Karpas-422 (cell line): ENCODE measurements around the gene KL. TPM values are rescaled to one million over a fixed set of nuclear protein-coding genes. Genes with fewer than 3 reads are reported as not detected.

ENCODE experiments used
- DNase-seq: peaks from one replicate; pipeline ENCODE4 v3.0.0-alpha.2; 2015
- H2AFZ ChIP-seq: fragments of 200-600 bp; sonication (generic); 2 replicates; pipeline ENCODE4 v1.6.1; 2014; ENCODE audit warnings: antibody characterized with exemption, low read length, mixed read lengths
- H3K27ac ChIP-seq: fragments of 200-600 bp; sonication (generic); 2 replicates; pipeline ENCODE4 v1.5.1; 2014; ENCODE audit warnings: mild to moderate bottlenecking, low read length, moderate library complexity
- H3K27me3 ChIP-seq: fragments of 200-600 bp; sonication (generic); 2 replicates; pipeline ENCODE4 v1.6.1; 2014; ENCODE audit warnings: low read length, mixed read lengths
- H3K36me3 ChIP-seq: fragments of 200-600 bp; sonication (generic); 2 replicates; pipeline ENCODE4 v1.6.1; 2014; ENCODE audit warnings: low read length, mixed read lengths; ENCODE audit not compliant: insufficient read depth
- H3K4me1 ChIP-seq: fragments of 200-600 bp; sonication (generic); 2 replicates; pipeline ENCODE4 v1.6.1; 2014; ENCODE audit warnings: mild to moderate bottlenecking, low read length, mixed read lengths
- H3K4me2 ChIP-seq: fragments of 200-600 bp; sonication (generic); 2 replicates; pipeline ENCODE4 v1.6.1; 2014; ENCODE audit warnings: low read length, low read depth, mild to moderate bottlenecking; ENCODE audit not compliant: poor library complexity, severe bottlenecking
- H3K4me3 ChIP-seq: fragments of 200-600 bp; sonication (generic); 2 replicates; pipeline ENCODE4 v1.5.1; 2014; ENCODE audit warnings: mild to moderate bottlenecking, antibody characterized with exemption, low read length, mixed read lengths
- H3K79me2 ChIP-seq: fragments of 200-600 bp; sonication (generic); 2 replicates; pipeline ENCODE4 v1.6.1; 2014; ENCODE audit warnings: mild to moderate bottlenecking, low read length, mixed read lengths
- H3K9ac ChIP-seq: fragments of 200-600 bp; sonication (generic); 2 replicates; pipeline ENCODE4 v1.6.0; 2014; ENCODE audit warnings: low read length
- H3K9me2 ChIP-seq: fragments of 200-600 bp; sonication (generic), shearing (Covaris generic); replicated peaks from 2 replicates; pipeline ENCODE4 v1.6.0; 2014; ENCODE audit warnings: mild to moderate bottlenecking, low read length, moderate library complexity; ENCODE audit not compliant: insufficient read depth
- H3K9me3 ChIP-seq: fragments of 300-700, 200-600 bp; sonication (generic); 2 replicates; pipeline ENCODE4 v1.6.1; 2014; ENCODE audit warnings: low read length, mixed read lengths
- H4K20me1 ChIP-seq: fragments of 200-600 bp; sonication (generic); 2 replicates; pipeline ENCODE4 v1.6.1; 2014; ENCODE audit warnings: mild to moderate bottlenecking, antibody characterized with exemption, low read length, low read depth; ENCODE audit not compliant: insufficient read depth
- total RNA-seq: library from RNA; depleted of rRNA; stranded (reverse); fragments of >200 nt; shearing (Covaris generic); gene quantifications from 2 replicates; pipeline ENCODE4 v1.2.3, GENCODE V29; 2014; ENCODE audit warnings: low replicate concordance

The KL gene
- total RNA-seq, 1 experiment from 2014 or later = not detected

- Histone ChIP-seq H3K4me2 (no peak overlapping the region), H3K9ac (no peak overlapping the region), H3K9me2 (no peaks in the 10 kb centered on the region), H3K36me3 (no peaks in the 10 kb centered on the region), H3K4me3 (no peak overlapping the region), H3K27ac (no peak overlapping the region), H3K9me3 (no peaks in the 10 kb centered on the region), H4K20me1 (no peaks in the 10 kb centered on the region), H3K4me1 (no peaks in the 10 kb centered on the region), H2AFZ (no peak overlapping the region), H3K79me2 (no peaks in the 10 kb centered on the region), H3K27me3 (no peaks in the 10 kb centered on the region)
- DNase-seq = no peak
These were observed 57.1 kb downstream of the KL start for GRCh38 chr13:33073338-33073737.

- no peaks in the 10 kb centered on the region for H3K9me2 ChIP-seq
- no peaks in the 10 kb centered on the region for H3K4me1 ChIP-seq
- no peak overlapping the region for H3K4me3 ChIP-seq
- no peaks in the 10 kb centered on the region for H4K20me1 ChIP-seq
- no peak overlapping the region for H3K4me2 ChIP-seq
- no peaks in the 10 kb centered on the region for H3K36me3 ChIP-seq
- H2AFZ ChIP-seq = no peak overlapping the region
- no peaks in the 10 kb centered on the region for H3K9me3 ChIP-seq
- H3K9ac ChIP-seq = no peak overlapping the region
- no peak for DNase-seq
- no peaks in the 10 kb centered on the region for H3K79me2 ChIP-seq
- no peaks in the 10 kb centered on the region for H3K27me3 ChIP-seq
- H3K27ac ChIP-seq = no peak overlapping the region
These were observed 60.1 kb downstream of the KL start for GRCh38 chr13:33076001-33076992.

- Histone ChIP-seq H3K4me1 (no peaks in the 10 kb centered on the region), H2AFZ (no peak overlapping the region), H3K36me3 (no peaks in the 10 kb centered on the region), H3K9me3 (no peaks in the 10 kb centered on the region), H3K27ac (no peak overlapping the region), H3K27me3 (no peaks in the 10 kb centered on the region), H4K20me1 (no peaks in the 10 kb centered on the region), H3K9me2 (no peaks in the 10 kb centered on the region), H3K9ac (no peak overlapping the region), H3K79me2 (no peaks in the 10 kb centered on the region), H3K4me3 (no peak overlapping the region), H3K4me2 (no peak overlapping the region)
- DNase-seq = no peak
These were observed 62.0 kb downstream of the KL start for GRCh38 chr13:33078263-33078662.

- no peaks in the 10 kb centered on the region for H4K20me1 ChIP-seq
- no peaks in the 10 kb centered on the region for H3K9me3 ChIP-seq
- no peak overlapping the region for H3K4me2 ChIP-seq
- no peak overlapping the region for H3K27ac ChIP-seq
- no peaks in the 10 kb centered on the region for H3K4me1 ChIP-seq
- H3K36me3 ChIP-seq = no peaks in the 10 kb centered on the region
- no peak overlapping the region for H2AFZ ChIP-seq
- no peak overlapping the region for H3K9ac ChIP-seq
- no peak for DNase-seq
- no peak overlapping the region for H3K4me3 ChIP-seq
- H3K79me2 ChIP-seq = no peaks in the 10 kb centered on the region
- H3K9me2 ChIP-seq = no peaks in the 10 kb centered on the region
- H3K27me3 ChIP-seq = no peaks in the 10 kb centered on the region
These were observed 63.7 kb downstream of the KL start for GRCh38 chr13:33079960-33080359.

GRCh38 chr13:33080972-33081590 lies 64.9 kb downstream of the KL start:
- no peaks in the 10 kb centered on the region for H3K4me1 ChIP-seq
- H3K4me3 ChIP-seq = no peak overlapping the region
- H3K4me2 ChIP-seq = no peak overlapping the region
- no peaks in the 10 kb centered on the region for H4K20me1 ChIP-seq
- no peak overlapping the region for H3K27ac ChIP-seq
- H3K9ac ChIP-seq = no peak overlapping the region
- no peaks in the 10 kb centered on the region for H3K27me3 ChIP-seq
- no peaks in the 10 kb centered on the region for H3K9me3 ChIP-seq
- H3K79me2 ChIP-seq = no peaks in the 10 kb centered on the region
- no peak overlapping the region for H2AFZ ChIP-seq
- H3K36me3 ChIP-seq = no peaks in the 10 kb centered on the region
- no peak for DNase-seq
- H3K9me2 ChIP-seq = no peaks in the 10 kb centered on the region

- Histone ChIP-seq H3K36me3 (no peaks in the 10 kb centered on the region), H3K4me2 (no peak overlapping the region), H3K9ac (no peak overlapping the region), H4K20me1 (no peaks in the 10 kb centered on the region), H3K27me3 (no peaks in the 10 kb centered on the region), H3K27ac (no peak overlapping the region), H3K79me2 (no peaks in the 10 kb centered on the region), H2AFZ (no peak overlapping the region), H3K9me3 (no peaks in the 10 kb centered on the region), H3K4me1 (no peaks in the 10 kb centered on the region), H3K9me2 (no peaks in the 10 kb centered on the region), H3K4me3 (no peak overlapping the region)
- no peak for DNase-seq
These were observed 65.4 kb downstream of the KL start for GRCh38 chr13:33081666-33082065.

- Histone ChIP-seq H3K4me2 (no peak overlapping the region), H3K27me3 (no peaks in the 10 kb centered on the region), H2AFZ (no peak overlapping the region), H3K36me3 (no peaks in the 10 kb centered on the region), H3K79me2 (no peaks in the 10 kb centered on the region), H3K27ac (no peak overlapping the region), H3K9me2 (no peaks in the 10 kb centered on the region), H3K4me1 (no peaks in the 10 kb centered on the region), H3K9ac (no peak overlapping the region), H3K9me3 (no peaks in the 10 kb centered on the region), H4K20me1 (no peaks in the 10 kb centered on the region), H3K4me3 (no peak overlapping the region)
- no peak for DNase-seq
These were observed 66.8 kb downstream of the KL start for GRCh38 chr13:33083054-33083453.

GRCh38 chr13:33087091-33087490 lies 70.9 kb downstream of the KL start:
- Histone ChIP-seq H3K27me3 (no peaks in the 10 kb centered on the region), H3K27ac (no peak overlapping the region)
- DNase-seq = no peak

More at GRCh38 chr13:33087091-33087490, 70.9 kb downstream of the KL start:
- no peaks in the 10 kb centered on the region for H4K20me1 ChIP-seq
- no peaks in the 10 kb centered on the region for H3K36me3 ChIP-seq
- no peaks in the 10 kb centered on the region for H3K9me2 ChIP-seq
- no peaks in the 10 kb centered on the region for H3K9me3 ChIP-seq
- no peak overlapping the region for H3K4me3 ChIP-seq
- H3K9ac ChIP-seq = no peak overlapping the region
- peaks cover 6% of the 10 kb centered on the region; the same call in 1 of the 2 replicates for H3K4me1 ChIP-seq
- no peaks in the 10 kb centered on the region for H3K79me2 ChIP-seq
- no peak overlapping the region for H3K4me2 ChIP-seq
- no peak overlapping the region for H2AFZ ChIP-seq
